Stimulated activated CD4-positive, alpha-beta T cell treated with anti-CD3 and anti-CD28 coated beads, Interleukin-4, amount 100 ng/mL, for 48 hours (primary cell): ENCODE data around the gene PGF.

Experiments
- DNase-seq, 2 donors: peaks; one replicate each; pipeline ENCODE4 v3.0.0-alpha.2; 2020; ENCODE audit warnings: low read depth in 2 of 2

Gene PGF

DNA sequence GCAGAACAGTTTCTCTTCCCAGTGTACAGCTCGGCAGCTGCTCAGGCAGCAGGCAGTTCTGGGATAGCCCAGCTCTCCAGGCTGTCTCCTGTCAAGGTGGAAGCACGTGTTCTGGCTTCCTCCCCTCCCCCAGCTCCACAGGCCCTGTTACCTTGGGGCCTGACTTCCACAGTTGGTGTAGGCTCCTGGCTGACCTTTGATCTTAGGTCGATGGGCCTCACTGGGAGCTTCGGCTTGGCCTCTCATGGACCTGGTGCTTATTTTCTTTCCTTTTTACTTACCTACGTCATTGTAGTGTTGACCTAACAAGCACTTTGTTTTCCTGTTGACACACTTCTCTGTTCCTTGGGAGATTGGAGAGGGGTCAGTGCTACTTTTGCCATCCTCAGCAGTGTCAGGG, 56.7 kb downstream of the PGF start:
- DNase-seq, result no peak

DNA sequence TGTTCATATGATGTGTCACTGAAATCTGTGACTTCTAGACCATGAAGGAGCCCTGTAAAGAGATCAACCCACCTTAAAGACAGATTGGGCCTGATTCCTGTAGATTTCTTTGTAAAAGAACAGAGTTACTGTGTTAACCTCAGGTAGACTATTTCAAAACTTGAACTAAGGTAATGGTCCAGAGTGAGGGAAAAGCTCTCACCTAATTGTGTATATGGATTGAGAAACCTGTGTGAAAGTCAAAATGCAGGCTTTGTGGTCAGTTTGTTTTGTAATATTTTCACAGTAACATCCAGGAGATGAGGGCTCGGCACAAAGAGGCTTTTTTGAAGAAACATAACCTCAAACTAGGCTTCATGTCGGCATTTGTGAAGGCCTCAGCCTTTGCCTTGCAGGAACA, 57.3 kb downstream of the PGF start:
- DNase-seq, result no peak

DNA sequence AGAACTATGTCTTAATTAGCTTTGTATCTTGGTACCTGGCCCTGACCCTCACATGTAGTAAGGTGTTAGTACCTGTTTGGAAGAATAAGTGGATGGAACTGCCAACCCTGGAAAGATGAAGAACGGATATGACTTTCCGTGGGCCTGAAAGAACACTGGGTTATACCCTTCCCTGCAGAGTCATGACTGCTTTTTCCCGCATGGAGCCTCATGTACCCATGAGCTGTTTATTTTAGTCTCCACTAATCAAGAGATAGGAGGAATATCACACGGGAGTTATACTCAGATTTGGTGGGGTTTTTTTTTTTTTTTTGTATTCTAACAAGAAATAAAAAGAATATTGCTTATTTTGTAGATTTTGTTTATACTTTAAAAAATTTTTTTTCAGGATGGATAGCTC, 57.8 kb downstream of the PGF start:
- DNase-seq, result no peak

DNA sequence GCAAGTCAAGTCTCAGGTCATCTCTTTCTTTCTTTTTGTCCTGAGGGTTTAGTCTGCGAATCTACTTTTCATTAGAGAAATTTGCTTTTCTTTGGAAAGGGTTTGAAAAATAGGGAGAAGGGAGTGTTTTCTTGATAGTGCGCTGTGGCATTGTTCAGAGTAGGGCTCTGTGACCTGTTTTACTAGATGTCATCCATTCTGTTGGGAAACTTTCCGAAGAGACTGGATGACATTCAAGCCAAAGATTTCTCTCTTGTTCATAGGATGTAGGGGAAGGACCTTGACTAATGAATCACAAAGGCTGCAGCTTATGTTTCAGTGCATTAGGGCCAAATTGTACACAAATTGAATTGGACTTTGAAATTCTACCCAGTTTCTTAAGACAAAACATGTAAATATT, 59.0 kb downstream of the PGF start:
- DNase-seq, result no peak

DNA sequence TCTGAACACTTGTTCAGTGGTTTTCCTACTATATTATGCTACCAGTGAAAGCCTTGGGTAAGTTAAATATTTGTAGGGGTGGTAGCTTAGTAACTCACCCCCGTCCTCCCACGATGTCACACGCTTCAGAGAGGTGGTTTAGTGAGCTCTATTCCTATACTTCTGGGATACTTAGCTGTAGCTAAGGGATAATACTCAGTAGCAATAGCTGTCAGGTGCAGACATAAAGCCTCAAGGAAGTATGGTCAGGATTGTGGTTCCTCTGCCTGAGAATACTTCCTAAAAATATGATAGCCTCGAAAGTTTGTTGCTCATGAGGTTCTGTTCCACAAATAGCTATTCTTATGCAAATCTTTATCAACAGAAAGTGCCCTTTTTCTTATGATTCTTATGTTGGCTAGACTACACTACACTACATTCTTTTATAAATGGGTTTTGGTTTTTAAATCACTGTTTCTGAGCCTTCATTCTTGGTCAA, 61.7 kb downstream of the PGF start:
- no peak for DNase-seq

DNA sequence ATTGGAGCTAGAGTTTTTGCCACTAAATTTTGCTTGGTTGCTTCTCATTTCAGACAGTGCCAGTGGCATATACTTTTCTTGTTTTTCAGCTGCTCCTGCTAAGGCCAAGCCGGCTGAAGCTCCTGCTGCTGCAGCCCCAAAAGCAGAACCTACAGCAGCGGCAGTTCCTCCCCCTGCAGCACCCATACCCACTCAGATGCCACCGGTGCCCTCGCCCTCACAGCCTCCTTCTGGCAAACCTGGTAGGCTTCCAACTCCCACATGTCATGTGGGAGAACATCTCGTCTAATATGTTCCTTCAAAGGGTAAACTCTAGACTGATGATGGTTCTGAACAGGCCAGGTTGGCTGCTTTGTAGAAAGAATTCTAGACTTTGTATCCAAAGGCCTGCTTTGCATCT, 62.7 kb downstream of the PGF start:
- no peak for DNase-seq

DNA sequence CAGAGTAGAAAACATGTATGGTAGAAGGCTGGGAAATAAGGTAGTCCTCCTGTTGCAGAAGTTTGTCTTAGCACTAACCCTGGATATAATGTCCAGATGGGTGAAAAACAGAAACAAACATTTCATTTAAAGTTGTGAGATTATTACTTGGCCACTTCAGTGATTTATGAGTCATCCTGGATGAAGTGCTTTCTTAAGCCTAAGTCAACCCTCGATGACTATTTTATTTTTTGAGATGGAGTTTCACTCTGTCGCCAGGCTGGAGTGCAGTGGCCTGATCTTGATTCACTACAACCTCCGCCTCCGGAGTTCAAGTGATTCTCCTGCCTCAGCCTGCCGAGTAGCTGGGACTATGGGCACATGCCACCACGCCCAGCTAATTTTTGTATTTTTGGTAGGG, 63.5 kb downstream of the PGF start:
- DNase-seq, result no peak
